ENCODE measurements around the gene MOK.

DNA sequence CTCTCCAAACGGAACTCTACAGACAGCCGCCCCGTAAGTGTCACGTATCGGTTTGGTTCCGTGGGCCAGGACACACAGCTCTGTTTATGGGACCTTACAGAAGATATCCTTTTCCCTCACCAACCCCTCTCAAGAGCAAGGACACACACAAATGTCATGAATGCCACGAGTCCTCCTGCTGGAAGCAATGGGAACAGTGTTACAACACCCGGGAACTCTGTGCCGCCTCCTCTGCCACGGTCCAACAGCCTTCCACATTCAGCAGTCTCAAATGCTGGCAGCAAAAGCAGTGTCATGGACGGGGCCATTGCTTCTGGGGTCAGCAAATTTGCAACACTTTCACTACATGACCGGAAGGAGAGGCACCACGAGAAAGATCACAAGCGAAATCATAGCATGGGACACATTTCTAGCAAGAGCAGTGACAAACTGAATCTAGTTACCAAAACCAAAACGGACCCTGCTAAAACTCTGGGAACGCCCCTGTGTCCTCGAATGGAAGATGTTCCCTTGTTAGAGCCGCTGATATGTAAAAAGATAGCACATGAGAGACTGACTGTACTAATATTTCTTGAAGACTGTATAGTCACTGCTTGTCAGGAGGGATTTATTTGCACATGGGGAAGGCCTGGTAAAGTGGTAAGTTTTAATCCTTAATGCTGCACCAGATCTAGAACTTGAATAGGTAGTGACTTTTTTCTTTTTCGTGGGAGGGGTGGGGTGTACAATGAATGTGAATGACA, 95.6 kb downstream of the MOK start:
- TF ChIP-seq, protein P1, sequence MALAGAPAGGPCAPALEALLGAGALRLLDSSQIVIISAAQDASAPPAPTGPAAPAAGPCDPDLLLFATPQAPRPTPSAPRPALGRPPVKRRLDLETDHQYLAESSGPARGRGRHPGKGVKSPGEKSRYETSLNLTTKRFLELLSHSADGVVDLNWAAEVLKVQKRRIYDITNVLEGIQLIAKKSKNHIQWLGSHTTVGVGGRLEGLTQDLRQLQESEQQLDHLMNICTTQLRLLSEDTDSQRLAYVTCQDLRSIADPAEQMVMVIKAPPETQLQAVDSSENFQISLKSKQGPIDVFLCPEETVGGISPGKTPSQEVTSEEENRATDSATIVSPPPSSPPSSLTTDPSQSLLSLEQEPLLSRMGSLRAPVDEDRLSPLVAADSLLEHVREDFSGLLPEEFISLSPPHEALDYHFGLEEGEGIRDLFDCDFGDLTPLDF (CRISPR knock-in tag; IDR thresholded peaks at IDR 0.05) = no peak
- TF ChIP-seq, protein P2, sequence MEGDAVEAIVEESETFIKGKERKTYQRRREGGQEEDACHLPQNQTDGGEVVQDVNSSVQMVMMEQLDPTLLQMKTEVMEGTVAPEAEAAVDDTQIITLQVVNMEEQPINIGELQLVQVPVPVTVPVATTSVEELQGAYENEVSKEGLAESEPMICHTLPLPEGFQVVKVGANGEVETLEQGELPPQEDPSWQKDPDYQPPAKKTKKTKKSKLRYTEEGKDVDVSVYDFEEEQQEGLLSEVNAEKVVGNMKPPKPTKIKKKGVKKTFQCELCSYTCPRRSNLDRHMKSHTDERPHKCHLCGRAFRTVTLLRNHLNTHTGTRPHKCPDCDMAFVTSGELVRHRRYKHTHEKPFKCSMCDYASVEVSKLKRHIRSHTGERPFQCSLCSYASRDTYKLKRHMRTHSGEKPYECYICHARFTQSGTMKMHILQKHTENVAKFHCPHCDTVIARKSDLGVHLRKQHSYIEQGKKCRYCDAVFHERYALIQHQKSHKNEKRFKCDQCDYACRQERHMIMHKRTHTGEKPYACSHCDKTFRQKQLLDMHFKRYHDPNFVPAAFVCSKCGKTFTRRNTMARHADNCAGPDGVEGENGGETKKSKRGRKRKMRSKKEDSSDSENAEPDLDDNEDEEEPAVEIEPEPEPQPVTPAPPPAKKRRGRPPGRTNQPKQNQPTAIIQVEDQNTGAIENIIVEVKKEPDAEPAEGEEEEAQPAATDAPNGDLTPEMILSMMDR (IDR thresholded peaks at IDR 0.05) = no peak
- TF ChIP-seq NR3C1 (CRISPR knock-in tag; conservative IDR thresholded peaks at IDR 0.05; ENCODE audit: low read depth) (no peak), RELA (CRISPR knock-in tag; IDR thresholded peaks at IDR 0.05; ENCODE audit: borderline replicate concordance) (no peak), FOXP1 (CRISPR knock-in tag; IDR thresholded peaks at IDR 0.05; ENCODE audit: borderline replicate concordance) (no peak), CREB1 (CRISPR knock-in tag; IDR thresholded peaks at IDR 0.05) (no peak), NR2C2 (CRISPR knock-in tag; IDR thresholded peaks at IDR 0.05) (no peak)

Measured in WTC11 (cell line).